T-helper 1 cell treated with Interleukin-12 subunit alpha and Interleukin-12 subunit beta and Interleukin-4 antibody, amounts not matched to agents 30 μg/mL and 1 μg/mL, for 36 hours (primary cell): ENCODE data around the gene C5AR1.
A peak's percentile ranks its signal among the peaks of the same experiment; 100 is the strongest.
"Not testable (repeated sequence)": the region's sequence is repeated elsewhere in the genome, so short reads cannot be mapped to it uniquely, and the experiment has no call there.

Experiments used
- H3K27ac Mint-ChIP-seq: one replicate; pipeline ENCODE4 v1.8.0; 2021; ENCODE audit warnings: mild to moderate bottlenecking, mixed read lengths
- H3K27me3 Mint-ChIP-seq: one replicate; pipeline ENCODE4 v1.8.0; 2021; ENCODE audit warnings: low read depth, mixed read lengths
- H3K36me3 Mint-ChIP-seq: one replicate; pipeline ENCODE4 v1.8.0; 2021; ENCODE audit warnings: low read depth, mixed read lengths
- H3K4me1 Mint-ChIP-seq: one replicate; pipeline ENCODE4 v1.8.0; 2021; ENCODE audit warnings: low read depth, mixed read lengths
- H3K4me3 Mint-ChIP-seq: one replicate; pipeline ENCODE4 v1.8.0; 2021; ENCODE audit warnings: mild to moderate bottlenecking, moderate library complexity, mixed read lengths
- H3K9me3 Mint-ChIP-seq: one replicate; pipeline ENCODE4 v1.8.0; 2021; ENCODE audit warnings: mixed read lengths

Gene C5AR1

GRCh38 chr19:47274891-47275761 is 34.5 kb upstream of the C5AR1 start:
- H3K36me3 Mint-ChIP-seq, result peaks cover 15% of the 10 kb centered on the region
- H3K27me3 Mint-ChIP-seq, result no peaks in the 10 kb centered on the region
- peaks cover 16% of the 10 kb centered on the region for H3K4me1 Mint-ChIP-seq
- H3K9me3 Mint-ChIP-seq, result no peaks in the 10 kb centered on the region
- peak overlapping the region; percentile 62 for H3K4me3 Mint-ChIP-seq
- peak overlapping the region; percentile 43 for H3K27ac Mint-ChIP-seq

- H3K9me3 Mint-ChIP-seq, result no peaks in the 10 kb centered on the region
- H3K4me3 Mint-ChIP-seq, result peak overlapping the region; percentile 62
- H3K4me1 Mint-ChIP-seq, result peaks cover 16% of the 10 kb centered on the region
- H3K27ac Mint-ChIP-seq, result peak overlapping the region; percentile 43
- no peaks in the 10 kb centered on the region for H3K27me3 Mint-ChIP-seq
- H3K36me3 Mint-ChIP-seq, result peaks cover 9% of the 10 kb centered on the region
Measured at GRCh38 chr19:47275791-47276461, 33.7 kb upstream of the C5AR1 start.

DNA sequence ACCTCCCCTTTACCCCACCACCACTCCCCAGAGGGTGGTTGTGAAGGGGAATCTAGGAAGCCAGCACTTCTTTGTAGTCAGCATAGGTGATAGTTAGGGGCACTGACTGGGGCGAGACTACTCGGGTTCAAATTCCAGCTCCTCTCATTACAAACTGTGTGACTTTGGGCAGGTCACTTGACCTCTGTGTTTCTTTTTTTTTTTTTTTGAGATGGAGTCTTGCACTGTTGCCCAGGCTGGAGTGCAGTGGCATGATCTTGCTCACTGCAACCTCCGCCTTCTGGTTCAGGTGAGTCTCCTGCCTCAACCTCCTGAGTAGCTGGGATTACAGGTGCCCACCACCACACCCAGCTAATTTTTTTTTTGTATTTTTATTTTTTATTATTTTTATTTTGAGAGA is 33.1 kb upstream of the C5AR1 start:
- H3K36me3 Mint-ChIP-seq, H3K27me3 Mint-ChIP-seq, H3K4me3 Mint-ChIP-seq, H3K9me3 Mint-ChIP-seq, H3K27ac Mint-ChIP-seq: not testable (repeated sequence)
- peaks cover 16% of the 10 kb centered on the region for H3K4me1 Mint-ChIP-seq

DNA sequence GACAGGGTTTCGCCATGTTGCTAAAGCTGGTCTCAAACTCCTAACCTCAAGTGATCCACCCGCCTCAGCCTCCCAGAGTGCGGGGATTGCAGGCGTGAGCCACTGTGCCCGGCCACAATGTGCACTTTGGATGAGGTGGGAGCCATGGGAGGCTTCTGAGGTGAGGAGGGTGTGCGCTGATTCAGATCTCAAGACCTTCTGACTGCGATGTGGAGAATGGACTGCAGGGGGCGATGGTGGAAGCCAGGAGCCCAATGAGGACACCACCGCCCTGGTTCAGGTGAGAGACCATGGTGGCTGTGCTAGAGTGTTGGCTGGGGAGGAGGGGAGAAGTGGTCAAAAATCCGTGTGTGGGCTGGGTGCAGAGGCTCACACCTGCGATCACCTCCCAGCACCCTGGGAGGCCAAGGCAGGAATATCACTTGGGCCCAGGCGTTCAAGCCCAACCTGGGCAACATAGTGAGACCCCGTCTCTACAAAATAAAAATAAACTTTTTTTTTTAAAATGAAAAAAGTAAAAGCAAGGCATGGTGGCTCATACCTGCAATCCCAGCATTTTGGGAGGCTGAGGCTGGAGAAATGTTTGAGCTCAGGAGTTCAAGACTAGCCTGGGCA is 29.4 kb upstream of the C5AR1 start:
- H3K36me3 Mint-ChIP-seq, result peaks cover 6% of the 10 kb centered on the region
- H3K9me3 Mint-ChIP-seq, result no peaks in the 10 kb centered on the region
- H3K4me3 Mint-ChIP-seq, result no peak overlapping the region
- no peak overlapping the region for H3K27ac Mint-ChIP-seq
- H3K27me3 Mint-ChIP-seq, result no peaks in the 10 kb centered on the region
- H3K4me1 Mint-ChIP-seq, result peaks cover 11% of the 10 kb centered on the region

DNA sequence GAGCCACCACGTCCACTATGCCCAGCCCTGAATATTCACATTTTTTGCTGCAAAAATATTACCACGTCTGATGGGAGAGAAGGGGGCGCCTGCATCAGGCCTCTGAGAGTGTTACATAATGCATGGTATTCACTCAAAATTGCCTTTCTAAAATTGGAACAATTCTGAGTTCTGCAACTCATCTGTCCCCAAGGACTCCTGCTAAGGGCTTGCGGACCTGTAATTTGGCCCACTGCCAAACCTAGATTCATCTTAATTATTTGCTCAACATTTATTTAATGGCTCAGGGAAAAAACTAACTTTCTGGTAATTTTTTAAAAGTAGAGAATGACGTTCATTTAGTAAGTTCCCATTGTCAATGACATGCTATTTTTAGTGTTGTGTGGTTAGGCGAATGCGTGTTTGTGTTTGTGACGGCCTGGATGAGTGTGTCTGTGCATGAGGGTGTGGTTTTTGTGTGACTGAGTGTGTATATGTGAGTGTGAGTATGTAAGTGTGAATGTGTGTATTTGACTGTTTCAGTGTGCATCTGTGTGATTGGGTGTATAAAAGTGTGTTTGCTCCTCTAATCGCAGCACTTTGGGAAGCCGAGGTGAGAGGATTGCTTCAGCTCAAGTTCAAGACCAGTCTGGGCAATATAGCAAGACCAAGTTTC is 26.1 kb upstream of the C5AR1 start:
- no peak overlapping the region for H3K27ac Mint-ChIP-seq
- no peak overlapping the region for H3K4me3 Mint-ChIP-seq
- no peaks in the 10 kb centered on the region for H3K36me3 Mint-ChIP-seq
- no peaks in the 10 kb centered on the region for H3K27me3 Mint-ChIP-seq
- H3K4me1 Mint-ChIP-seq, result peaks cover 1% of the 10 kb centered on the region
- no peaks in the 10 kb centered on the region for H3K9me3 Mint-ChIP-seq

DNA sequence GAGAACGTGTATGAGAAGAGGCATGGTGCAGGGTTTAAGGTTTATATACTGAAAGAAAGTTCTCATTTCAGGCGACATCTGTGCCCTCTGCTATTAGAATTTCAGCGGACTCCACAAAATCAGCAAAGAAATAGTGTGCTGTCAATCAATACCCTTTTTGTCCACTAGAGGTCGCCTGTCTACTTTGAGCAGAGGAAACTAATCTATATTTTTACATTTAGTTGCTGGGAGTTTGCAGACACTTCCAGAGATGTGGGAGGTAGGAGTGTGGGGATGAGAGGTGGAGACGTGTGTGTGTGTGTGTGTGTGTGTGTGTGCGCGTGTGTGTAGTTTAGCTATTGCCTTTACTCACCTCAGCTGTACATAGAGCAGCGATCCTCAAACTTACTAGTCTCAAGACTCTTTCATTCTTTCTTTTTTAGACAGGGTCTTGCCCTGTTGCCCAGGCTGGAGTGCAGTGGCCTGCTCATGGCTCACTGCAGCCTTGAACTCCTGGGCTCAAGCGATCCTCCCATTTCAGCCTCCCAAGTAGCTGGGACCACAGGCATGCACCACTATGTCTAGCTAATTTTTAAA is 25.2 kb upstream of the C5AR1 start:
- Mint-ChIP-seq H3K9me3 (no peaks in the 10 kb centered on the region), H3K27me3 (no peaks in the 10 kb centered on the region), H3K4me1 (peaks cover 1% of the 10 kb centered on the region), H3K27ac (peak overlapping the region; percentile 8), H3K36me3 (no peaks in the 10 kb centered on the region), H3K4me3 (no peak overlapping the region)

DNA sequence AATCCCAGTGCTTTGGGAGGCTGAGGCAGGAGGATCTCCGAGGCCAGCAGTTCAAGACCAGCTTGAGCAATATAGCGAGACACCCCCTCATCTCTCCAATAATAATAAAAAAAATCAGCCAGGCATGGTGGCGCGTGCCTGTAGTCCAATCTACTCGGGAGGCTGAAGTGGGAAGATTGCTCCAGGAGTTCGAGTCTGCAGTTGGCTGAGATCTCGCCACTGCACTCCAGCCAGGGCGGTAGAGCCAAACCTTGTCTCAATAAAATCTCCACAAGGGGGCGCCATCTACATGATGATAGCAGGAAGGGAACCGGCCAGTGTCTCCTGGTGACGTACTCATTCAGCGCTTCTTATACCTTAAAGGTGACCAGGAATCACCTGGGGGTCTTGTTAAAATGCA is 13.6 kb upstream of the C5AR1 start:
- H3K36me3 Mint-ChIP-seq, result peaks cover 2% of the 10 kb centered on the region
- H3K4me1 Mint-ChIP-seq, result peaks cover 6% of the 10 kb centered on the region
- H3K27me3 Mint-ChIP-seq, result no peaks in the 10 kb centered on the region
- no peak overlapping the region for H3K4me3 Mint-ChIP-seq
- H3K27ac Mint-ChIP-seq, result no peak overlapping the region
- no peaks in the 10 kb centered on the region for H3K9me3 Mint-ChIP-seq

GRCh38 chr19:47300867-47301266 is 8.8 kb upstream of the C5AR1 start:
- H3K9me3 Mint-ChIP-seq, H3K36me3 Mint-ChIP-seq, H3K4me3 Mint-ChIP-seq, H3K27me3 Mint-ChIP-seq, H3K27ac Mint-ChIP-seq, H3K4me1 Mint-ChIP-seq: not testable (repeated sequence)

GRCh38 chr19:47302249-47302648 is 7.4 kb upstream of the C5AR1 start:
- Mint-ChIP-seq H3K36me3 (no peaks in the 10 kb centered on the region), H3K27ac (no peak overlapping the region), H3K27me3 (peaks cover 6% of the 10 kb centered on the region), H3K9me3 (no peaks in the 10 kb centered on the region), H3K4me1 (peaks cover 6% of the 10 kb centered on the region), H3K4me3 (no peak overlapping the region)

DNA sequence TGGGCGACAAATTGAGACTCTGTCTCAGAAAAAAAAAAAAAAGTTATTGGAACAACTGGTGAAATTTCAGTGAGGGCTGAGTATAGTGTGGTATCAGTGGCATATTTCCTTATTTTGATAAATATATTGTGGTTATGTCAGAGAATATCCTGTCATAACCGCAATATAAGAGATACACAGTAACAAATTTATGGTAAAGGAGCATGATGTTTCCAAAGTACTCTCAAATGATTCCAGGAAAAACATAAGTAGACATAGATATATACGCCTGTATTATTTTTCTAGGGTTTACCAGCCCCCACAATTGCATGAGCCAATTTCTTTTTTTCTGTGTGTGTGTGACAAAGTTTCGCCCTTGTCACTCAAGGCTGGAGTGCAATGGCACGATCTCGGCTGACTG is 5.7 kb upstream of the C5AR1 start:
- Mint-ChIP-seq H3K27me3 (peaks cover 6% of the 10 kb centered on the region), H3K27ac (no peak overlapping the region), H3K36me3 (no peaks in the 10 kb centered on the region), H3K4me1 (peaks cover 6% of the 10 kb centered on the region), H3K9me3 (no peaks in the 10 kb centered on the region), H3K4me3 (no peak overlapping the region)

DNA sequence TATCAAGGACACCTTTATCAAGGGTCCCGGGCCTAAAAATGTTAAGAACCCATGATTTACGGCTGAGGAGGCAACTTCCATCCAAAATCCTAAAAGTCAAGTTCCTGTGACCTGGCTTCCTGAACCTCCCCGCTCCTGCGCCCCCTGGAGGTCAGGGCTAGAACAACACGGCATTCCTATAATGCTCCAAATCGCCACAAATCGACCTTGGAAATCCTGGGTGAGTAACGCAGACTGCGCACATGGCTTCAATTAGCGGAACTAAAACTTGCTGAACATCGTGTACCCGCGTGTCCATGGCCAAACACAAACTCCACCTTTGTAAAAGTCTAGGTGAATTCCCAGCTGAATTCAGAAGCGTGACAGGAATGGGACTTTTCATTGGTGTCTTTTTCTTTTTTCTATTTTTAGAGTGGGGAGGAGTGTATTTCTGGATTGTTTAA is 4.3 kb upstream of the C5AR1 start:
- Mint-ChIP-seq H3K36me3 (no peaks in the 10 kb centered on the region), H3K4me1 (peaks cover 6% of the 10 kb centered on the region), H3K27me3 (peaks cover 6% of the 10 kb centered on the region), H3K9me3 (no peaks in the 10 kb centered on the region), H3K27ac (no peak overlapping the region), H3K4me3 (no peak overlapping the region)

DNA sequence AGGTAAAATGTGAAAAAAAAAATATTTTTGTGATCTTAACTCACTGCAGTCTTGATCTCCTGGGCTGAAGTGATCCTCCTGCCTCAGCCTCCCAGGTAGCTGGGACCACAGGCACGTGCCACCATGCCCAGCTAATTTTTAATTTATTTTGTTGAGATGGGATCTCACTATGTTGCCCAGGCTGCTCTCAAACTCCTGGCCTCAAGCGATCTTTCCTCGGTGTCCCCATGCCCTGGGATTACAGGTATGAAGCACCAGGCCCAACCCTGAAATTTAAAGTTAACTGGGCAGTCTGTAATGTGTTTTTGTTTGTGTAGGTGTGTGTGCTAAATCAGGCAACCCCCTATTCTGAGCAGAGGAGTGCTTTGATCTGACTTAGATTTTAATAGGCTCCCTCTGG is 3.4 kb upstream of the C5AR1 start:
- H3K9me3 Mint-ChIP-seq, result no peaks in the 10 kb centered on the region
- peaks cover 6% of the 10 kb centered on the region for H3K27me3 Mint-ChIP-seq
- no peak overlapping the region for H3K4me3 Mint-ChIP-seq
- peaks cover 5% of the 10 kb centered on the region for H3K4me1 Mint-ChIP-seq
- no peak overlapping the region for H3K27ac Mint-ChIP-seq
- H3K36me3 Mint-ChIP-seq, result no peaks in the 10 kb centered on the region

DNA sequence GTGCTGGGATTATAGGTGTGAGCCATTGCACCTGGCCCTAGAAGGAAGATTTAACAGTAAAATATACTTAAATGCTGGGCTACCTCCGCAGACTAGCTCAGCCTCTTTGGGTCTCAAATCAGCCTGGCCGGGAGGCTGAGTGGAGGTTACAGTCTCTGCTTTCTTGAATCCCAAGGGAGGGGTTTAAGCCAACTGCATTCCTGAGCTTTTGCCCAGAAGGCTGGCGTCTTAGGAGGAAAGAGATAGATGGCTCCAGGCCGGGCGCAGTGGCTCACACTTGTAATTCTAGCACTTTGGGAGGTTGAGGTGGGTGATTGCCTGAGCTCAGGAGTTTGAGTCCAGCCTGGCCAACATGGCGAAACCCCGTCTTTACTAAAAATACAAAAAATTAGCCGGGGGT is 623 bp upstream of the C5AR1 start:
- Mint-ChIP-seq H3K36me3 (no peaks in the 10 kb centered on the region), H3K4me1 (peaks cover 5% of the 10 kb centered on the region), H3K4me3 (no peak overlapping the region), H3K27ac (no peak overlapping the region), H3K27me3 (peaks cover 10% of the 10 kb centered on the region), H3K9me3 (no peaks in the 10 kb centered on the region)

- Mint-ChIP-seq H3K27me3 (peaks cover 10% of the 10 kb centered on the region), H3K4me3 (no peak overlapping the region)
Measured at GRCh38 chr19:47310323-47310722, 662 bp downstream of the C5AR1 start.

More at GRCh38 chr19:47310323-47310722, 662 bp downstream of the C5AR1 start:
- Mint-ChIP-seq H3K9me3 (no peaks in the 10 kb centered on the region), H3K27ac (no peak overlapping the region), H3K36me3 (no peaks in the 10 kb centered on the region), H3K4me1 (peaks cover 2% of the 10 kb centered on the region)
